Brain microvascular endothelial cell (primary cell): ENCODE data around the gene MECR.

Experiments
- DNase-seq: peaks from one replicate; pipeline ENCODE4 v3.0.0-alpha.2; 2020
- H3K27ac ChIP-seq: fragments of 250-450 bp; sonication (Bioruptor Pico); 2 replicates; pipeline ENCODE4 v1.5.1; 2020; ENCODE audit warnings: mild to moderate bottlenecking, moderate library complexity
- H3K27me3 ChIP-seq: fragments of 250-450 bp; sonication (Bioruptor Pico); replicated peaks from 2 replicates; pipeline ENCODE4 v1.5.1; 2020; ENCODE audit warnings: mild to moderate bottlenecking
- H3K36me3 ChIP-seq: fragments of 250-450 bp; sonication (Bioruptor Pico); replicated peaks from 2 replicates; pipeline ENCODE4 v1.5.1; 2020; ENCODE audit warnings: mild to moderate bottlenecking
- H3K4me3 ChIP-seq: 2 replicates; pipeline ENCODE4 v1.5.1; 2011; ENCODE audit warnings: low read depth, mild to moderate bottlenecking, control low read depth, low read length, moderate library complexity
- CTCF ChIP-seq: IDR thresholded peaks from 2 replicates; pipeline ENCODE4 v1.5.1; 2011; ENCODE audit warnings: low read depth, mild to moderate bottlenecking, moderate library complexity, low read length, control low read depth, inconsistent platforms; ENCODE audit errors: missing control alignments
- in situ Hi-C: cut with HindIII; loops from 2 replicates; pipeline ENCODE4 v1.10.0; 2017; ENCODE audit warnings: low sequenced_read_pairs, low pct_ligation_motif_present

Gene MECR

DNA sequence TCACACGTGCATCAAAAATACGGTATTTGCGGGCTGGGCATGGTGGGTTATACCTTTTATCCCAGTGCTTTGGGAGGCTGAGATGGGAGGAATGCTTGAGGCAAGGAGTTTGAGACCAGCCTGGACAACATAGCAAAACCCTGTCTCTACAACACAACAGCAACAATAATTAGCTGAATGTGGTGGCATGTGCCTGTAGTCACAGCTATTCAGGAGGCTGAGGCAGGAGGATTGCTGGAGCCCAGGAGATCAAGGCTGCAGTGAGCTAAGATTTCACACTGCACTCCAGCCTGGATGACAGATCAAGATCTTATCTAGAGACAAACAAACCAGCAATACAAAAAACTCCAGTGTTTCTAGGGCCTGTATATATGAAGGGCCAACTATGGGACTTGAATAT lies 36.2 kb upstream of the MECR start:
- Histone ChIP-seq H3K27me3 (no peaks in the 10 kb centered on the region), H3K36me3 (no peaks in the 10 kb centered on the region), H3K27ac (no peak overlapping the region), H3K4me3 (no peak overlapping the region)
- TF ChIP-seq CTCF = no peak
- DNase-seq = no peak
- in situ Hi-C loops = no loop called here

DNA sequence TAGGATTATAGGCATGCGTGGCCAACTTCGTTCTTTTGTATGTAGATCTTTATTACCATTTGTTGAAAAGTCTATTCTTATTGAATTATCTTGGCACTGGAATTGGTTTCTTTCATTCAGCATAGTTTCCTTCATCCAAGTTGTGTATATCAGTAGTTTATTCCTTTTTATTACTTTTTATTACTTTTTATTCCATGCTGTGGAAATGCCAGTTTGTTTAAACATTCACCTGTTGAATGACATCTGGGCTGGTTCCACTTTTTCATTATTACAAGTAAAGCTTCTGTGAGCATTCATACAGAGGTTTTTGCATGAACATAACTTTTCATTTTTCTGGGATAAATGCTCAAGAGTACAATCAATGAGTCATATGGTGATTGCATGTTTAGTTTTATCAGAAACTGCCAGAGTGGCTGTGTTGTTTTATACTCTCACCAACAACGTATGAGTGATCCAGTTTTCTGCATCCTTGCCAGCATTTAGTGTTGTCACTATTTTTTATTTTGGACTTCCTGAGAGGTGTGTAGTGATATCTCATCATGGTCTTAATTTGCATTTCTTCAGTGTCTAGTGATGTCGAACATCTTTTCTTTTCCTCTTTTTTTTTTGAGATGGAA lies 34.1 kb upstream of the MECR start:
- no peak overlapping the region for H3K4me3 ChIP-seq
- DNase-seq = peak; percentile 74
- H3K27ac ChIP-seq = no peak overlapping the region
- H3K36me3 ChIP-seq = no peaks in the 10 kb centered on the region
- TF ChIP-seq CTCF = no peak
- H3K27me3 ChIP-seq = no peaks in the 10 kb centered on the region
- in situ Hi-C loops = no loop called here

DNA sequence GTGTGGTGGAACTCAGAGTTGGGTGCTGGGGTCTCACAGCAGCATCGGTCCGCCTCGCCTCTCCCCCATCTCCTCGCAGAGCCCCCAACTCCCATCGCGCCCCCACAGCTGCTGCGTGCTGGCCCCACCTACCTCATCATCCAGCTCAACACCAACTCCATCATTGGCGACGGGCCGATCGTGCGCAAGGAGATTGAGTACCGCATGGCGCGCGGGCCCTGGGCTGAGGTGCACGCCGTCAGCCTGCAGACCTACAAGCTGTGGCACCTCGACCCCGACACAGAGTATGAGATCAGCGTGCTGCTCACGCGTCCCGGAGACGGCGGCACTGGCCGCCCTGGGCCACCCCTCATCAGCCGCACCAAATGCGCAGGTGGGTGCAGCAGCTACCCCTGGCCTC lies 29.8 kb upstream of the MECR start:
- Histone ChIP-seq H3K27ac (no peak overlapping the region), H3K36me3 (no peaks in the 10 kb centered on the region), H3K27me3 (no peaks in the 10 kb centered on the region), H3K4me3 (peak overlapping the region; percentile 51)
- DNase-seq = no peak
- in situ Hi-C loops = no loop called here
- no peak for TF ChIP-seq CTCF

GRCh38 chr1:29259802-29260441 lies 29.2 kb upstream of the MECR start:
- in situ Hi-C loops = no loop called here
- no peak overlapping the region for H3K27ac ChIP-seq
- H3K27me3 ChIP-seq = no peaks in the 10 kb centered on the region
- DNase-seq = no peak
- peak overlapping the region; percentile 51 for H3K4me3 ChIP-seq
- no peak for TF ChIP-seq CTCF
- H3K36me3 ChIP-seq = no peaks in the 10 kb centered on the region

DNA sequence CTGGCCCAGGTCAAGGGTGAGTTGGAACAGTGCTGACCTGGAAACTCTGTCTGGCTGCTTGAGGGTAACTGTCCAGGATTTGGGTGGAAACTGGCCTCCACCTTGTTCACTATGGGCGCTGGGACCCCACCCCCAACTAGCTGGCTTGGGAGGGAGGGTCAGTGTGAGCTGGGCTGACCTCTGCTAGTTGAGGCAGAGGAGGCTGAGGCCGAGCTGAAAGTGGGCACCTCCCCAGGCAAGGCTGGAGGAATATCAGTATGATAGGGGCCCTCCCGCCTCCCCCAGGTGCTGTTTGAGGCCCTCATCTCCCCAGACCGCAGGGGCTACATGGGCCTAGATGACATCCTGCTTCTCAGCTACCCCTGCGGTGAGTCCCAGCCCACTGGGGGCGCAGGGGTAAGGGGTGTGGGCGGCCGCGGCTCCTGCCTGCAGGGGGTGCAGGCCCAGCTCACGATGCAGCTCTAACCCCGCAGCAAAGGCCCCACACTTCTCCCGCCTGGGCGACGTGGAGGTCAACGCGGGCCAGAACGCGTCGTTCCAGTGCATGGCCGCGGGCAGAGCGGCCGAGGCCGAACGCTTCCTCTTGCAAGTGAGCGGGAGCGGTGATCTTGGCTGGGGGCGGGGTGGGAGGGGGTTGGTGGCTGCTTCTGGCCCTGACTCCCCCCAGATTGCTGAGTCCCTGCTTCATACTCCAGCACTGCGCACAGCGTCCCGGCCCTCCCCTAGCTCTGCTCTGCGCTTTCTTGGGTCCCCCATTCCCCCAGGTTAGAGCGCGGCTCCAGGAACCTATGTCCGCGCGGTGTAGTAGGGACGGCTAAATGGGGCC lies 28.5 kb upstream of the MECR start:
- H3K27ac ChIP-seq = no peak overlapping the region
- TF ChIP-seq CTCF = peak; percentile 26
- H3K27me3 ChIP-seq = no peaks in the 10 kb centered on the region
- H3K36me3 ChIP-seq = no peaks in the 10 kb centered on the region
- H3K4me3 ChIP-seq = peak overlapping the region; percentile 51
- DNase-seq = no peak
- in situ Hi-C loops = no loop called here
